HK-2 (cell line): ENCODE data around the gene RNU7-1.

ENCODE experiments used
- DNase-seq: peaks from one replicate; pipeline ENCODE4 v3.0.0-alpha.2; 2018; ENCODE audit not compliant: unreplicated experiment

RNU7-1 gene

GRCh38 chr12:6937481-6938352 lies 5.9 kb upstream of the RNU7-1 start:
- DNase-seq = peak; percentile 44

- no peak for DNase-seq
Measured at GRCh38 chr12:6938353-6939190, 5.0 kb upstream of the RNU7-1 start.

- DNase-seq = no peak
Measured at GRCh38 chr12:6939191-6939540, 4.5 kb upstream of the RNU7-1 start.

GRCh38 chr12:6941267-6941666 lies 2.3 kb upstream of the RNU7-1 start:
- DNase-seq = no peak

DNA sequence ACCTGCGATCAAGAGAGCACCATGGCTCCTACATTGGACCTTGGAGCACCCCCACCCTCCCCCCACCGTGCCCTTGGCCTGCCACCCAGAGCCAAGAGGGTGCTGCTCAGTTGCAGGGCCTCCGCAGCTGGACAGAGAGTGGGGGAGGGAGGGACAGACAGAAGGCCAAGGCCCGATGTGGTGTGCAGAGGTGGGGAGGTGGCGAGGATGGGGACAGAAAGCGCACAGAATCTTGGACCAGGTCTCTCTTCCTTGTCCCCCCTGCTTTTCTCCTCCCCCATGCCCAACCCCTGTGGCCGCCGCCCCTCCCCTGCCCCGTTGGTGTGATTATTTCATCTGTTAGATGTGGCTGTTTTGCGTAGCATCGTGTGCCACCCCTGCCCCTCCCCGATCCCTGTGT lies 1.8 kb upstream of the RNU7-1 start:
- no peak for DNase-seq

DNA sequence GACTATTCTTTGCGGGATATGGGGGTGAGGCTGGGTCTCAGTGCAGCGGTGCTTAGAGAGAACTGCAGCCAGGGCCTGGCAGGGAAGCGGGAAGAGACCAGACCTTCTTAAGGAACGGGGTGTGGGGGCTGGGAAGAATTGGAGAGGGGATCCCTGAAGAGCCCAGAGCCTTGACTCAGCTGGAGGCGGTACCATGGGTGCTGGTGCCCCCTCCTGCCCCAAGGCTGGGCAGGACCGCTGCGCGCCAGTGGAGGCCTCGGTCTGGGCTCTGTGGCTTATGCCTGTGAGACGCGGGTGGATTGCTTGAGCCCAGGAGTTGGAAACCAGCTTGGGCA lies 1.3 kb upstream of the RNU7-1 start:
- peak; percentile 77 for DNase-seq

GRCh38 chr12:6943389-6943721 lies 261 bp upstream of the RNU7-1 start:
- peak; percentile 75 for DNase-seq

- DNase-seq = peak; percentile 92
Measured at GRCh38 chr12:6944381-6945186, 968 bp downstream of the RNU7-1 start.

DNA sequence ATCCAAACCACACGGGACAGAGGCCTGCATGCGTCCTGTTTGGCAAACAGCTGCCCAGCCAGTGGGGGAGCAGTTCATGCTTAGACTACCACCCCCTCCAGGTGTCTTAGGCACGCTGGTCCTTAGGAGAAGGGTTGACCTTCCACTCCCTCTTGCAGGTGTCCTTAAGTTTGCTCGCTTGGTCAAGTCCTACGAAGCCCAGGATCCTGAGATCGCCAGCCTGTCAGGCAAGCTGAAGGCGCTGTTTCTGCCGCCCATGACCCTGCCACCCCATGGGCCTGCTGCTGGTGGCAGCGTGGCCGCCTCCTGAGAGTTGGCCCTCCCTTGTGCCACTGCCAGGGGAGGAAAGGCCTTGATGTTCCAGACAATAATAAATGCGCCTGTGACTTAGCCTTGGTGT lies 2.0 kb downstream of the RNU7-1 start:
- DNase-seq = no peak

DNA sequence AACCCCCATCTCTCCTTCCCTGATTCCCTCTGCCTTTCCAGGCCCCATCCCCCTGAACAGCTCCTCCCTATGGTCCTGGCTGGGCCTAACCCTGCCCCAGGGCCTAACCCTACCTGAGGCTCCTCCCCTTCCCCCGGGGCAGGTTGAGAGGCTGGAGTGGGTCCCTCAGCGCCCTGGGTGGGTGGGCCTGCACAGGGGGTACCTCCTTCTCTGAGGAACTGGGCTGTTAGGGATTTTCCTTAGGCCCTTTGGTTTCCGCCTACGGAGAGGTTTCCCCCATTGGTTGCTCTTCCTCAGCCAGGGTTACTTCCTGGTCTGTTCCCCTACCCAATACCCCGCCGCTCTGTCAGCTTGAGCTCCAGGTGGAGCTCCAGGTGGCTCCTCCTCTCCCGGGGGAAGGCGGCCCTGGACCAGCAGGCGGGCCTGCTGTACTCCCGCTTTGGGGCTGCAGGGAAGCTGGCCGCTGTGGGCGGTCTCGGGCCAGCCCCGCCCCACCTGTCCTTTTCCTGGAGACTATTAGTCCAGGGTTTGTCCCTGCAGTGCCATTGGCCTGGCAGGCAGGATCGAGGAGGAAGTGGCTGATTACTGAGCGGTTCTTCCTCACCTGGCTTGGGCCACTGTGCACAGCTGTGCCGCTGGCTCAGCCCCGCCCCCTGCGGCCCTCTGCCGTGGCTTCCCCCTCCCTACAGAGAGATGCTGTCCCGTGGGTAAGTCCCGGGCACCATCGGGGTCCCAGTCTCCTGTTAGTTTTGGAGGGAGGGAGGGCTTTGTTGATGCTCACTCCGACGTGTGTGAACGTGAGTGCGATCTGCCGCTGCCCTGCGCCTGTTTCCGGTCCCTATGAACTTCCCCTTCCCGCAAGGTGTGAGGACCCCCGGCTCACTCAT lies 2.7 kb downstream of the RNU7-1 start:
- peak; percentile 97 for DNase-seq

- DNase-seq = no peak
Measured at GRCh38 chr12:6946920-6947374, 3.3 kb downstream of the RNU7-1 start.

GRCh38 chr12:6947615-6948014 lies 4.0 kb downstream of the RNU7-1 start:
- DNase-seq = no peak

- DNase-seq = no peak
Measured at GRCh38 chr12:6948873-6949594, 5.4 kb downstream of the RNU7-1 start.

DNA sequence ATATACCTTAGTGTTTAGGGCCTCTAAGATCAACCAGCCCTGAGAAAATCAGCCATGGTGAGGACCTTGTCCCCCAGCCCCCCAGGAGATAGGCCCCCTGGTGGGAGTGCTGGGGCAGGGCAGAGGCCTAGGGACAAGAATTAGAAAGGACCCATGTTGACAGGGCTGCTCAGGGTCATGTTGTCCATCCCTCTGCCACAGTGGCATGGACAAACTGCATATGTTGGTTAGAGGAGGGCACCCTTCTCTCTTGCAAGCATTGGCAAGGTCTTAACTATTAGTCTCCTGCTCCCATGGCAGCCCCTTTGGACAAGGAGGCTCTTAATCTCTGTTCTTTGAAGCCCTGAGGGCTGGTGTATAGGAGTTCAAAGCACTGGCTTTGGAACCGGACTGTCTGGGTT lies 6.8 kb downstream of the RNU7-1 start:
- no peak for DNase-seq

DNA sequence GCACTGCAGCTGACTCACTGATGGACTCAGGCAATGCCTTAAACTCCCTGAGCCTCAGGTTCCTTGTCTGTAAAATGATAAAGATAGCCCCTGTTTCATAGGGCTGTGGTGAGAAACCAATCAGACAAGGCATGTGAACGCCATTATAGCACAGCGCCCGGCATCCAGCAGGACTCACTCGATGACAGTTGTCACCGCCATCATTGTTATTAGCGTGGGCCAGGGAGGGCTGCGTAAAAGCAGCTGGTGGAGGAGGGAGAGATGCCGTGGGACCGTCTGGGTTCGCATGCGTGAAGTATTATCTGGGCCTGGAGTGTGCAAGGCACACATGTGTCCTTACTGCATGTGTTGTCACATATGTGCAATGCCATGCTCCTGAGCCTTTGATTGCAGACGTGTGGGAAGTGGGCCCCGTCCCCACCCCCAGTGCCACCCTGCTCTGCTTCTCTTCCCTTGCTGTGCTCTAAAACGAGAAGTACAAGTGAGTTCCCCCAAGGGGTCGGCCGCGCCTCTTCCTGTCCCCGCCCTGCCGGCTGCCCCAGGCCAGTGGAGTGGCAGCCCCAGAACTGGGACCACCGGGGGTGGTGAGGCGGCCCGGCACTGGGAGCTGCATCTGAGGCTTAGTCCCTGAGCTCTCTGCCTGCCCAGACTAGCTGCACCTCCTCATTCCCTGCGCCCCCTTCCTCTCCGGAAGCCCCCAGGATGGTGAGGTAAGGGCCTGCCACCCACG lies 7.4 kb downstream of the RNU7-1 start, which contains the start of gene PTPN6:
Gene PTPN6, plus strand, starts transcription at position 546 of the 730 bp plus-strand sequence. Its CDS starts 157 bp downstream, at position 703.
- no peak for DNase-seq

GRCh38 chr12:6951551-6952120 lies 8.0 kb downstream of the RNU7-1 start:
- DNase-seq = no peak

- DNase-seq = no peak
Measured at GRCh38 chr12:6952121-6952862, 8.7 kb downstream of the RNU7-1 start.

GRCh38 chr12:6952863-6953441 lies 9.3 kb downstream of the RNU7-1 start:
- DNase-seq = no peak
